Heart right ventricle (tissue), 16 donors: ENCODE data around the gene SLC51A. TPM values are rescaled to one million over a fixed set of nuclear protein-coding genes. Genes with fewer than 3 reads are reported as not detected.

Experiments used
- ATAC-seq, 8 donors: fragments of 200-7000 bp; cut with Tn5 transposase; one replicate each; pipeline ENCODE4 v1.9.1; 2020; ENCODE audit warnings: mild to moderate bottlenecking in 8 of 8, moderate library complexity in 8 of 8, moderate number of reproducible peaks in 1 of 8
- DNase-seq, 2 donors: peaks; one replicate each; pipeline ENCODE4 v3.0.0-alpha.2; 2020
- H3K27ac ChIP-seq, 10 donors: fragments of 200-600 bp; sonication (generic) in 2 of 10; one replicate each; pipeline versions ENCODE4 v1.5.0 to v1.8.0; 2020 to 2022; ENCODE audit warnings: mild to moderate bottlenecking in 3 of 10
- H3K27me3 ChIP-seq, 7 donors: fragments of 200-600 bp; one replicate each; pipeline ENCODE4 v1.8.0; 2021 to 2022; ENCODE audit warnings: mild to moderate bottlenecking in 2 of 7
- H3K36me3 ChIP-seq, 9 donors: fragments of 200-600 bp; sonication (generic) in 1 of 9; one replicate each; pipeline versions ENCODE4 v1.5.0 to v1.8.0; 2020 to 2022; ENCODE audit warnings: mild to moderate bottlenecking in 2 of 9
- H3K4me1 ChIP-seq, 9 donors: fragments of 200-600 bp; sonication (generic) in 1 of 9; one replicate each; pipeline versions ENCODE4 v1.5.0 to v1.8.0; 2020 to 2022; ENCODE audit warnings: mild to moderate bottlenecking in 4 of 9
- H3K4me3 ChIP-seq, 10 donors: fragments of 200-600 bp; sonication (generic) in 2 of 10; one replicate each; pipeline versions ENCODE4 v1.5.0 to v1.8.0; 2020 to 2022; ENCODE audit warnings: mild to moderate bottlenecking in 7 of 10, moderate library complexity in 2 of 10
- H3K9me3 ChIP-seq, 11 donors: fragments of 200-600 bp in 10 of 11; sonication (generic) in 2 of 11; one replicate each; pipeline versions ENCODE4 v1.5.0 to v1.8.0; 2013 to 2022; ENCODE audit warnings: mild to moderate bottlenecking in 2 of 11, control low read depth in 1 of 11, moderate library complexity in 1 of 11
- WGBS, 2 donors: extraction: QIAGEN DNeasy Blood & Tissue Kit; methylation state at CpG; one replicate each; pipeline ENCODE4 v1.1.7; 2013; ENCODE audit warnings: inconsistent platforms in 1 of 2; 5-methylcytosine and 5-hydroxymethylcytosine counted together
- intact Hi-C, 10 donors: fragments of 100-400 bp; cut with DNase I; formaldehyde crosslinking; loops; one replicate each; pipeline versions ENCODE4 v1.11.1 to v1.14.2; 2022
- polyA plus RNA-seq, 2 donors: library from polyadenylated mRNA; stranded (reverse); fragments of 200-250 nt; gene quantifications; one replicate each; pipeline ENCODE4 v1.2.3, GENCODE V29; 2013
- total RNA-seq, 10 donors: library from RNA; stranded (reverse); fragmentation: NEBNext Ultra II Directional in 3 of 10; extraction: Animal tissue kit (Norgen Biotek cat#: 25700) in 3 of 10; gene quantifications; one replicate each; pipeline versions ENCODE4 v1.2.1 to v1.2.4, GENCODE V29; 2021 to 2023
- TF ChIP-seq, protein P1 (sequence below), 9 donors: fragments of 200-600 bp; sonication (generic) in 2 of 9; IDR thresholded peaks; one replicate each; pipeline versions ENCODE4 v1.5.0 to v1.8.0; 2021 to 2022; ENCODE audit warnings: antibody characterized with exemption in 9 of 9, mild to moderate bottlenecking in 5 of 9, moderate library complexity in 1 of 9
- donor health status: Arrhythmogenic right ventricular cardiomyopathy.
- donor health status: ischemic (EF 13 %, LVEDD 7.1; RV severe dilation, severe dysfunction).
- donor health status: healthy with polysubstance abuse.
- donor health status: DM: no; HTN: yes; CAD: no.
- donor health status: DM: no; HTN: no; CAD: no.
- donor health status: ischemic (EF 25% LVEDD 6.9; RV normal size, moderate dysfunction).
- donor health status: ischemic (EF 25% LVEDD 5.7; RV mildly dilated, moderate dysfunction).
- donor health status: healthy.
- donor health status: DM: yes; HTN: yes; CAD: no.
- donor health status: Ischemic cardiomyopathy.
- donor health status: ischemic (EF 35%, LVEDD 5.7; RV mildly dilated, moderate dysfunction).
- donor health status: nonischemic (EF 11% LVEDD 7.7; RV severe dilation, severe dysfunction).
- donor health status: DM: yes; HTN: yes; CAD: no.
- donor health status: PGD.
- donor health status: ischemic (EF 29% LVEDD 5.4; RV normal size, mild dysfunction).
- donor health status: nonischemic (EF 23%, LVEDD 6.1; RV moderate dilation, normal function).

Gene SLC51A
- total and polyA plus RNA-seq, 12 donors = 0.23 to 1.0 (median 0.52) TPM; not detected in 7

DNA sequence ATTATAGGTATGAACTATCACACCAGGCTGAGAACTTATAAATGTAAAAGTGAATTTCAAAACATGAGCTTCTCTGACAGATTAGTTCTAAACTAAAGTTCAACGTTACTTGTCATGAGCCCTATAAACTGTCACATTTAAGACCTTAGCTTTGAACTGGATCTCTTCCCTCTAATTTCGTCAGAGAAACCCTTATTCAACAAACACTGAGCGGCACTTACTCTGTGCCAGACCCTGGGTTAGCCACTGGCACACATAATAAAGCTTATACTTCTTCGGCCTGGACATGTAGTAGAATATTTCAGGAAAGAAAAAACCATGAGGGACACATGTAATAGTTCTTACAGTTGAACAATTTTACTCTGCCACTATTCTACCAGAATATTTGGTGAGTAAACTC, 65.6 kb downstream of the SLC51A start:
- ATAC-seq = no peak
- H3K4me1 ChIP-seq = peaks cover 2 to 93% (median 84%) of the 10 kb centered on the region in 9 donors
- H3K27me3 ChIP-seq = no peaks in the 10 kb centered on the region

More for the DNA sequence above, 65.6 kb downstream of the SLC51A start:
- intact Hi-C loops = no loop called here
- no peaks in the 10 kb centered on the region for H3K36me3 ChIP-seq
- 63 to 70% methylated on average over 4 of the region's 4 CpGs for WGBS, 2 donors
- H3K27ac ChIP-seq = peak overlapping the region in 8 of 10 donors; percentile 43 to 98 (median 77)
- no peak overlapping the region for H3K4me3 ChIP-seq
- no peak for DNase-seq
- H3K9me3 ChIP-seq = no peaks in the 10 kb centered on the region
- TF ChIP-seq, protein P1, sequence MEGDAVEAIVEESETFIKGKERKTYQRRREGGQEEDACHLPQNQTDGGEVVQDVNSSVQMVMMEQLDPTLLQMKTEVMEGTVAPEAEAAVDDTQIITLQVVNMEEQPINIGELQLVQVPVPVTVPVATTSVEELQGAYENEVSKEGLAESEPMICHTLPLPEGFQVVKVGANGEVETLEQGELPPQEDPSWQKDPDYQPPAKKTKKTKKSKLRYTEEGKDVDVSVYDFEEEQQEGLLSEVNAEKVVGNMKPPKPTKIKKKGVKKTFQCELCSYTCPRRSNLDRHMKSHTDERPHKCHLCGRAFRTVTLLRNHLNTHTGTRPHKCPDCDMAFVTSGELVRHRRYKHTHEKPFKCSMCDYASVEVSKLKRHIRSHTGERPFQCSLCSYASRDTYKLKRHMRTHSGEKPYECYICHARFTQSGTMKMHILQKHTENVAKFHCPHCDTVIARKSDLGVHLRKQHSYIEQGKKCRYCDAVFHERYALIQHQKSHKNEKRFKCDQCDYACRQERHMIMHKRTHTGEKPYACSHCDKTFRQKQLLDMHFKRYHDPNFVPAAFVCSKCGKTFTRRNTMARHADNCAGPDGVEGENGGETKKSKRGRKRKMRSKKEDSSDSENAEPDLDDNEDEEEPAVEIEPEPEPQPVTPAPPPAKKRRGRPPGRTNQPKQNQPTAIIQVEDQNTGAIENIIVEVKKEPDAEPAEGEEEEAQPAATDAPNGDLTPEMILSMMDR (IDR thresholded peaks at IDR 0.05) = no peak

Other genes starting within 250 kb of the SLC51A start
- gene TFRC, start 134.4 kb upstream of the SLC51A start, total RNA-seq = 100 to 1,000 TPM in 5 of 10 donors, 10 to 100 TPM in 5; 58.8 to 300 (median 104) TPM
- gene TFRC, start 134.4 kb upstream of the SLC51A start, polyA plus RNA-seq = 10 to 100 TPM; 25.7 to 40.5 TPM
- 1 to 10 TPM in 1 of 10 donors, under 1 TPM in 1, not detected in 8; 0.77 to 1.3 TPM for gene ZDHHC19, start 5.1 kb upstream of the SLC51A start, total RNA-seq
- gene ZDHHC19, start 5.1 kb upstream of the SLC51A start, polyA plus RNA-seq = under 1 TPM in 1 of 2 donors, not detected in 1; 0.19 TPM
- gene PCYT1A, start 71.2 kb downstream of the SLC51A start, total RNA-seq = 100 to 1,000 TPM in 8 of 10 donors, 10 to 100 TPM in 2; 93.8 to 121 (median 106) TPM
- gene PCYT1A, start 71.2 kb downstream of the SLC51A start, polyA plus RNA-seq = 10 to 100 TPM; 21.0 to 34.7 TPM
- 1 to 10 TPM; 2.1 to 6.3 (median 3.9) TPM for gene DYNLT2B, start 101.7 kb downstream of the SLC51A start, total RNA-seq
- gene DYNLT2B, start 101.7 kb downstream of the SLC51A start, polyA plus RNA-seq = 1 to 10 TPM; 4.7 to 8.1 TPM
- gene TM4SF19, start 121.9 kb downstream of the SLC51A start, total RNA-seq = 1 to 10 TPM in 1 of 10 donors, not detected in 9; 1.9 TPM
- gene TM4SF19, start 121.9 kb downstream of the SLC51A start, polyA plus RNA-seq = under 1 TPM in 1 of 2 donors, not detected in 1; 0.10 TPM
- 10 to 100 TPM; 25.2 to 41.7 (median 32.5) TPM for gene UBXN7, start 215.9 kb downstream of the SLC51A start, total RNA-seq
- 10 to 100 TPM in 1 of 2 donors, 1 to 10 TPM in 1; 2.0 to 14.5 TPM for gene UBXN7, start 215.9 kb downstream of the SLC51A start, polyA plus RNA-seq